Lower lobe of right lung (tissue), 2 donors: ENCODE data around the gene MICAL2. TPM values are rescaled to one million over a fixed set of nuclear protein-coding genes. Genes with fewer than 3 reads are reported as not detected.

ENCODE experiments used
- ATAC-seq, 2 donors: fragments of 200-7000 bp; cut with Tn5 transposase; one replicate each; pipeline ENCODE4 v1.9.1; 2020 to 2022; ENCODE audit warnings: mild to moderate bottlenecking in 2 of 2, moderate library complexity in 2 of 2
- DNase-seq: peaks from one replicate; pipeline ENCODE4 v3.0.0-alpha.2; 2020
- H3K27ac ChIP-seq: fragments of 200-600 bp; one replicate; pipeline ENCODE4 v1.8.0; 2022
- H3K27me3 ChIP-seq: fragments of 200-600 bp; one replicate; pipeline ENCODE4 v1.8.0; 2022; ENCODE audit warnings: low read depth
- H3K36me3 ChIP-seq: fragments of 200-600 bp; one replicate; pipeline ENCODE4 v1.8.0; 2022; ENCODE audit warnings: mild to moderate bottlenecking
- H3K4me1 ChIP-seq: fragments of 200-600 bp; one replicate; pipeline ENCODE4 v1.8.0; 2022
- H3K4me3 ChIP-seq: fragments of 200-600 bp; one replicate; pipeline ENCODE4 v1.8.0; 2022; ENCODE audit warnings: mild to moderate bottlenecking
- H3K9me3 ChIP-seq: fragments of 200-600 bp; one replicate; pipeline ENCODE4 v1.8.0; 2022
- intact Hi-C: fragments of 100-400 bp; cut with DNase I; formaldehyde crosslinking; loops from one replicate; pipeline ENCODE4 v1.11.0; 2022
- total RNA-seq: library from RNA; stranded (reverse); fragmentation: NEBNext Ultra II Directional; extraction: Animal tissue kit (Norgen Biotek cat#: 25700); gene quantifications from one replicate; pipeline ENCODE4 v1.2.1, GENCODE V29; 2021
- TF ChIP-seq, protein P1 (sequence below): fragments of 200-600 bp; IDR thresholded peaks from one replicate; pipeline ENCODE4 v1.8.0; 2022; ENCODE audit warnings: antibody characterized with exemption, mild to moderate bottlenecking
- donor health status: DM: no; HTN: yes; CAD: no; lungs with severe emphysema.

The MICAL2 gene
- total RNA-seq, 1 donor from 2014 or later = 127 TPM

DNA sequence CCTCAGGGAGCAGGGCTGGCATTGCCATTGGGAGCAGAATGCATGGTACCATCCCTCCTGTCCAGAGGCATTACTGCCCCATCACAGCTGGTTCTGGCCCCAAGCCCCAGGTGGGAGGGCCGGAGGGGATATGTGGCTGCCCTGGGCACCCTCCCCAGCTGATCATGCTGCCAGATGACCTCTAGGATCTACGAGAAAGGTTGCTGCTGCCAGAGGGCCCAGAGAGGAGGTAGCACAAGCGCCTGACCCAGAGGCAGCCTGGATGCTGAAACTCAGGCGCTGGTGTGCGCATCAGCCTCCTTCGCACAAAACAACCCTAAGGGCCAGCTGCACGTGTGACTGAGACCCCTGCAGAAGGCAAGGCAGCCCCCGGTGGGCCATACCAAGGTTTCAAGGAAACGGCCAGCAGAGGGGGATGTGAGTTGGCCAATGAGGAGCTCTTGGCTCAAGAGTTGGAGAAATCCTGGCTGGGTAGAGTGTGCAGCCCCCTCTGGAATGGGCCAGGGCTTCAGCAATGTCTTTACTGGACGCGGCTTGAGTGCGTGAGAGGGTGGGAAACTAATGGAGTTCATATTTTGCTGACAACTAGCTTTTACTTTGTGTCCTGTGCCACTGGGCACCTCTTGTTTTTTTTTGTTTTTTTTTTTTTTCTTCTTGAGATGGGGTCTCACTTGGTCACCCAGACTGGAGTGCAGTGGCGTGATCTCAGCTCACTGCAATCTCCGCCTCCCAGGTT is 178.7 kb downstream of the MICAL2 start:
- intact Hi-C loops = loop anchor here (10.0 kb wide), 1 partner anchor 244 kb away; no protein-coding TSS in a partner anchor
- Histone ChIP-seq H3K9me3 (no peaks in the 10 kb centered on the region), H3K27ac (no peak overlapping the region), H3K4me1 (peaks cover 19% of the 10 kb centered on the region), H3K27me3 (no peaks in the 10 kb centered on the region), H3K4me3 (no peak overlapping the region), H3K36me3 (no peaks in the 10 kb centered on the region)
- TF ChIP-seq, protein P1, sequence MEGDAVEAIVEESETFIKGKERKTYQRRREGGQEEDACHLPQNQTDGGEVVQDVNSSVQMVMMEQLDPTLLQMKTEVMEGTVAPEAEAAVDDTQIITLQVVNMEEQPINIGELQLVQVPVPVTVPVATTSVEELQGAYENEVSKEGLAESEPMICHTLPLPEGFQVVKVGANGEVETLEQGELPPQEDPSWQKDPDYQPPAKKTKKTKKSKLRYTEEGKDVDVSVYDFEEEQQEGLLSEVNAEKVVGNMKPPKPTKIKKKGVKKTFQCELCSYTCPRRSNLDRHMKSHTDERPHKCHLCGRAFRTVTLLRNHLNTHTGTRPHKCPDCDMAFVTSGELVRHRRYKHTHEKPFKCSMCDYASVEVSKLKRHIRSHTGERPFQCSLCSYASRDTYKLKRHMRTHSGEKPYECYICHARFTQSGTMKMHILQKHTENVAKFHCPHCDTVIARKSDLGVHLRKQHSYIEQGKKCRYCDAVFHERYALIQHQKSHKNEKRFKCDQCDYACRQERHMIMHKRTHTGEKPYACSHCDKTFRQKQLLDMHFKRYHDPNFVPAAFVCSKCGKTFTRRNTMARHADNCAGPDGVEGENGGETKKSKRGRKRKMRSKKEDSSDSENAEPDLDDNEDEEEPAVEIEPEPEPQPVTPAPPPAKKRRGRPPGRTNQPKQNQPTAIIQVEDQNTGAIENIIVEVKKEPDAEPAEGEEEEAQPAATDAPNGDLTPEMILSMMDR = no peak
- DNase-seq = no peak
- ATAC-seq = peak in 1 of 2 donors; percentile 4

DNA sequence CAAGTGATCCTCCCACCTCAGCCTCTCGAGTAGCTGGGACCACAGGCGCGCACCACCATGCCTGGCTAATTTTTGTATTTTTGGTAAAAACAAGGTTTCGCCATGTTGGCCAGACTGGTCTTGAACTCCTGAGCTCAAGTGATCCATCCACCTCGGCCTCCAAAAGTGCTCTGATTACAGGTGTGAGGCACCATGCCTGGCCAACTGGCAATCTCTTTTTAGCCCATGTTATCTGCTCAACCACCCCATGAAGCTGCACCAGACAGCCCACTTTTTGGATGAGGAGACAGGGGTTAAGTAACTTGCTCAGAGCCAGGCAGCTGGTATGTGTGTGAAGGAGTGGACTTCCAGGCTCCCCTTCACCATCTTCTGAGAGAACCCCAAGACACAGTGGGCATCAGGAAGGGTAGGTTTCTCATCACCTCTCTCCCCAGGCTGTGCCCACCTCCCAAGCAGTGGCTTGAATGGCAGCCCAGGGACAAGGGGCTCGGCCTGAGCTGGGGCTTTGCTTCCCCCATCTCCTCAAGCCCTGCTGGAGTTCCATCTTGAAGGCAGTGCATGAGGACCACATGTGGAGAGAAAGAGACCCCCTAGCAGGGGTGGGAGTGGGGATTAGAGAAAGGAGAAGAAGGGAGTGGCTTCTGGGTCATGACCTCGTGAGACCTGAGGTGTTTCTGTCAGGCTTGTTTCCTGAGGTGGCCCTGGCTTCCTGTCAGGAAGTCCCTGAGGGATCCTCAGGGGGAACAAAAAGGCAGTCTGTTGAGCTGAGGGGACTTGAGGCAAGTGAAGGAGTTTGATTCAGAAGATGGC is 179.5 kb downstream of the MICAL2 start:
- H3K27ac ChIP-seq = no peak overlapping the region
- DNase-seq (no peak), ATAC-seq (no peak)
- H3K4me3 ChIP-seq = no peak overlapping the region
- peaks cover 19% of the 10 kb centered on the region for H3K4me1 ChIP-seq
- TF ChIP-seq, protein P1 = no peak
- no peaks in the 10 kb centered on the region for H3K27me3 ChIP-seq
- intact Hi-C loops = loop anchor here (10.0 kb wide), 1 partner anchor 245 kb away; no protein-coding TSS in a partner anchor
- no peaks in the 10 kb centered on the region for H3K36me3 ChIP-seq
- no peaks in the 10 kb centered on the region for H3K9me3 ChIP-seq

DNA sequence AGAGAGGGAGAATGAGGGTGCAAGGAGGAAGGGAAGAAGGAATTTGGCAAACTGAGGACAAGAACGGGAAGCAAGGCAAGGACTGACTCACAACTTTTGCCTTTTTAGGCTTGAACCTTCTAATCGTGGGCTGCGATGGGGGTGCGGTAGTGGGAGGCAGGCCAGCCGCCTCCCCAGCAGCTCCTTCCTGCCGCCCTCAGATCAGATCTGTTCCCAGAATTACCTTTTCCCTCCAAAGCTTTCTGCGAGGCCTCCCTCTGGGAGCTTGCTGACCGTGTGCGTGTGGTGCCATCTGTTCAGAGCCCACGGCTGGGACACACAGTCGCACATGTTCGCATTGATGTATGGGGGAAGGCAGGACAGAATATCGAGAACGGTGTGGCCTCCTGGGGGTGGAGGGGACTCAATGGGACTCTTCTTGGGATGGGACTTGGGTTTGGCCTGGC is 180.1 kb downstream of the MICAL2 start:
- ATAC-seq = no peak
- intact Hi-C loops = no loop called here

DNA sequence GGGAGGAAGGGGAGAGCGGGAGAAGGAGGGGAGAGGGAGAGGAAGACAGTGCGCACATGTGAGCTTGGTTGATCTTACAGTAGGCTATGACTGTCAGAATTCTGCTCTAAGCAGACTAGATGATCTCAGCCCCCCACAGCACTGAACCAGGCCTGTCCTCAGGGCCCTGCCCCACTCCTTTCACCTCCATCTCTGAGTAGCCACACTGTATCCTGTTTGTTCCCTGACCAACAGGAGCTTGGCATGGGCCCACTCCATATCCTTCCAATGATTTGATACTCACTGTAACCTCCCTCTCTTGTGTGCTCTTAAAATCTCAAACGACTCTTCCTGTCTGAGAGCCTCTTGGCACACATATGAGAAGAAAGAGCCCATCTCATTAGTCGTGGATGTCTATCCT is 180.9 kb downstream of the MICAL2 start:
- no peaks in the 10 kb centered on the region for H3K36me3 ChIP-seq
- intact Hi-C loops = no loop called here
- H3K27me3 ChIP-seq = no peaks in the 10 kb centered on the region
- DNase-seq = no peak
- TF ChIP-seq, protein P1 = no peak
- no peak overlapping the region for H3K4me3 ChIP-seq
- peaks cover 14% of the 10 kb centered on the region for H3K4me1 ChIP-seq
- ATAC-seq = no peak
- no peak overlapping the region for H3K27ac ChIP-seq
- H3K9me3 ChIP-seq = no peaks in the 10 kb centered on the region

More for the DNA sequence above, 180.1 kb downstream of the MICAL2 start:
- no peaks in the 10 kb centered on the region for H3K36me3 ChIP-seq
- H3K4me3 ChIP-seq = no peak overlapping the region
- DNase-seq = no peak
- TF ChIP-seq, protein P1 = no peak
- H3K27me3 ChIP-seq = no peaks in the 10 kb centered on the region
- H3K27ac ChIP-seq = no peak overlapping the region
- H3K4me1 ChIP-seq = peaks cover 19% of the 10 kb centered on the region
- H3K9me3 ChIP-seq = no peaks in the 10 kb centered on the region

DNA sequence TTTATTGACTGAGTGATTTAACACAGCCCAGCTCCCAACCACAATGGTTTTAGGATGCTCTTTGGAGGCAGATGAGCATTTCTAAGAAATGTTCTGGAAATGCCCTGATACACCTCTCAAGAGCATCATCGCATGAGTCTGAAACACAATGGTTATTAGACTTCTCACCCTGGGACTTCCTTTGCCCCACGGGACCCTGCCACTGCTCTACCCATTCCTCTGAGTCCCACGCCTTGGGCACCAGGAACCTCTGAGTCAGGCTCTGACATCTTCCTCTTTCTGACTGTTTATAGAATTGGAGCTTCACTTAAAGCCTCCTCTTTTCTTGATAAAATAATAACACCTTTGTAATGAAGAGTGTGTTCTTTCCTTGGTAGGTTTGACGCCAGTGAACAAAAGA is 181.4 kb downstream of the MICAL2 start:
- no peak overlapping the region for H3K4me3 ChIP-seq

More for the DNA sequence above, 181.4 kb downstream of the MICAL2 start:
- Histone ChIP-seq H3K27me3 (no peaks in the 10 kb centered on the region), H3K9me3 (no peaks in the 10 kb centered on the region), H3K27ac (no peak overlapping the region), H3K4me1 (peaks cover 12% of the 10 kb centered on the region), H3K36me3 (no peaks in the 10 kb centered on the region)
- intact Hi-C loops = no loop called here
- TF ChIP-seq, protein P1 = no peak
- DNase-seq (no peak), ATAC-seq (no peak)
